ENCODE results near the gene BAZ2B.
"Not testable (repeated sequence)": the region's sequence is repeated elsewhere in the genome, so short reads cannot be mapped to it uniquely, and the experiment has no call there.

The BAZ2B gene

DNA sequence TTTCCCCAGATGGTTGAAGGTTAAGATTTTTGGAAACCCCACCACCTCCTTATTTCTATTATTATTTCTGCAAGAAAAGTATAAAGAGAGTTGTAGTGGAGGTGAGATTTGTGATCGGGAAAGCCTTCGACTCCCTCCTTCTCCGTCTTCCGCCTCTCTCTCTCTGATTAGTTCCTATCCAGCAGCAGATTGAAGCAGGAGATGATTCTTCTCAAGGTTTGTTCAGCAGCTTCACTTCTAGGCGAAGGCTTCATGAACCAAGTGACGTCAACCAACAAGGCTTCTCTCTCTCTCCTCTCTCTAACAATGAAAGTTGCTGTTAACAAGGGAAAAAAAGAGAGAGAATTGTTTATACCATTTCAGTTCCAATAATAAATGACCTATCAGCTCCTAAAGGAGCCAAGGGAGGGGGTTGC is at the start of gene BAZ2B:
TSS of gene BAZ2B (minus strand) at position 263 of the 416 bp plus-strand sequence. CDS start 137,829 bp downstream, outside the sequence.
- peak; percentile 30 for DNase-seq

DNA sequence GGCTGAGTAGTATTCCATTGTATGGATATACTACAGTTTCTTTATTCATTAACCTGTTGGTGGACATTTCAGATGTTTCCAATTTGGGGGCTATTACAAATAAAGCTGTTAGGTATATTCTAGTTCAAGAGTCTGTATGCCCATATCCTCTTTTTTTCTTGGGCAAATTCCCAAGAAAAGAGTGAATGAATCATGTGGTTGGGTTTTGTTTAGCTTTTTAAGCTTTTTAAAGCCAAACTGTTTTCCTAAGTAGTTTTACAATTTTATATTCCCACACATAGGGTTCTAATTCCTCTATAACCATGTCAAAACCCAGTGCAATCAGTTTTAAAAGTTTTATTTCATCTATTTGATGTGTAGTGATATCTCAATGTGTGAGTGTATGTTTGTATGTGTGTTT is 44.9 kb upstream of the BAZ2B start:
- no peak for DNase-seq

DNA sequence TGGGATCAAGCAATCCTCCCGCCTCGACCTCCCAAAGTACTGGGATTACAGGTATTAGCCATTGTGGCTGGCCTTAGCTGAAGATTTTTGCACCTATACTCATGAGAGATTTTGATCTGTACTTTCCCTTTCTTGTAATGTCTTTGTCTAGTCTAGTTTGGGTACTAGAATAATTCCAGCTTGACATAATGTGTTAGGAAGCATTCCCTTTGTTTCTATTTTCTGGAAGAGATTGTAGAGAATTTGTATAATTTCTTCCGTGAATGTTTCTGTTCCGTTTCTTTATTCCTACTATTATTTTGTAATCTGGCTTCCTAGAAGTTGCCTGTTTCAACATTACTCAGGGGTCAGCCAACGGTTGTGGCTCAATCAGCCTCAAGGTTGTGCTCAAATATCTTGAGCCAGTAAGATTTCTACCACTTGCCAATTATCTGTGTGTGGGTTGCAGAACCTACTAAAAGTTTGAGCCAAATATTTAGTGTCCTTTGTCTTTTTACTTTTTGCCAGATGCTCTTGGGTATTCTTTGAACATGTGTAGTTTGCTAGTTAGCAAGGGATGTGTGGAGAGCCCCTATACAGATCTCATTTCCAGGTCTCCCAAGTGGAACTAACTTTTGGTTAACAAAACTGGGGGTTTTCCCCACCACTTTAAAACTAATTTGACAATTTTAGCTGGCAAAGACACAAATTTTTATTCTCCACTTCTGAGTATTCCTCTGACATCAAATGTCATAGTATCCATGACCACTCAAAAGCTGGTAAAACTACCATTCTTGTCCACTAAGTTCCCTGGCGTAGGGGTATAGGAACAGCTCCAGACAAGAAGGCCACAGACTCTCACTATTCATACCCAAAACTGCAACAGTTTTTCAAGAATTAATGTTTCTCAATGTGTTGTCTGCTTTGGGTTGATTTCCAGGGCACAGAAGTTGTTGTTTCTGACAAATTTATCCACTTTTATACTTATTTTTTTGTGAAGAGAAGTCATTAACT is 42.8 kb upstream of the BAZ2B start:
- DNase-seq: no peak

- DNase-seq: no peak
These were observed 37.6 kb upstream of the BAZ2B start for GRCh38 chr2:159653962-159654361.

GRCh38 chr2:159651884-159652283 is 35.5 kb upstream of the BAZ2B start:
- DNase-seq: no peak

DNA sequence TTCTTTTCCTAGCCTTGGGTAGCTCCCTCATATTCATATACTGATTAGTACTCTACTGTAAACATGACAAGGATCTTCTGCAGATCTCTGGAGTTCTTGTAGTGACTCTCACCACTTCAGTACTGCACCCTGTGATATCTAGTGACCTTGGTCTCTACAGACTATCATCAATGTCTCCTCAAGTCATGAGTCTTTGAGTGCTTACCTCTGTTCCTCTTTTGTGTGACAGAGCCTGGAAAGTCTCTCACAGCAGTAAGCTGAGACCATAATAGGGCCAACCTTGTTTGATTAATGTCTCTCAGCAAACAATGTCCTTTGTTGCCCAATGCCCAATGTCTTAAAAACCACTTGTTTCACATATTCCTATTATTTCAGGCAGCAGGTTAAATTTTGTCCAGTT is 34.2 kb upstream of the BAZ2B start:
- DNase-seq: no peak

DNA sequence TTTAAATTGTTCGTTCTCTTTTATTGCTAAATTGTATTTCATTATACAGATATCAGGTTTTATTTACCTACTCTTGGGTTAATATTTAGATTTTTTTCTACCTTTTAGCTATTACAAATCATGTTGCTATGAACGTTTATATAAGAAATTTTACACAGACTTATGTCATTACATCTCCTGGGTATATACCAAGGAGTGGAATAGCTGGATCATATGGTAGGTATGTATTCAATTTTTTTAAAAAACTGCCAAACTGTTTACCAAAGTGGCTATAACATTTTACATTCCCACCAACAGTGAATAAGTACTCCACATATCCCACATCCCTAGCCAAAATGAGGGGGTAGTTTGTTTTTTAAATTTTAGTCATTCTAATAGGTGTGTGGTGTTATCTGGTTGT is 32.3 kb upstream of the BAZ2B start:
- DNase-seq: no peak

DNA sequence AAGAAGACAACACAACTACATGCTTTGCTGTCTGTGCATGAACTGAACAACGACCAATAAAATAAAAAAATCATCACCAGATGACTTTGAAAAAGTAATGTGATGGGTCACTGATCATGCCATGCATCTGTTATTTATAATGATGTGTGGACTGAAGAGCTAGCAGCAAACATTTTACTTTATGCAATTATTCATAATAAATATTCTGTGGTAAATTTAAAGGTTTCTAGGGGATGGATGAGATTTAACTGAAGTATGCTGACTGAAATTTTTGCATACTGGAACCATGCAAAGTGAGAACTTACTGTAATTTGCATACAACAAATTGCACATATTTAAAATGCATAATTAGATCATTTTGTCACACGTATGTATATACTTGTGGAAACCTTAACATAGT is 31.3 kb upstream of the BAZ2B start:
- DNase-seq: no peak

DNA sequence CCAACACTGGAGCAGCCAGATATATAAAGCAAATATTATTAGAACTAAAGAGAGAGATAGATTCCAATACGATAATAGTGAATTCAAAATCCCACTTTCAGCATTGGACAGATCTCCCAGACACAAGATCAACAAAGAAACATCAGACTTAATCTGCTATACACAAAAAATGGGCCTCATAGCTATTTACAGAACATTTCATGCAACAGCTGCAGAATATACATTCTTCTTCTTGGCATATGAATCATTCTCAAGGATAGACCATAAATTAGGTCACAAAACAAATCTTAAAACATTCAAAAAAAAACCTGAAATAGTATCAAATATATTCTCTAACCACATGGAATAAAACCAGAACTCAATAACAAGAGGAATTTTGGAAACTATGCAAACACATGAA is 23.8 kb upstream of the BAZ2B start:
- no peak for DNase-seq

- no peak for DNase-seq
These were observed 23.4 kb upstream of the BAZ2B start for GRCh38 chr2:159639712-159640111.

GRCh38 chr2:159639071-159639470 is 22.7 kb upstream of the BAZ2B start:
- no peak for DNase-seq

GRCh38 chr2:159637988-159638501 is 21.7 kb upstream of the BAZ2B start:
- no peak for DNase-seq

DNA sequence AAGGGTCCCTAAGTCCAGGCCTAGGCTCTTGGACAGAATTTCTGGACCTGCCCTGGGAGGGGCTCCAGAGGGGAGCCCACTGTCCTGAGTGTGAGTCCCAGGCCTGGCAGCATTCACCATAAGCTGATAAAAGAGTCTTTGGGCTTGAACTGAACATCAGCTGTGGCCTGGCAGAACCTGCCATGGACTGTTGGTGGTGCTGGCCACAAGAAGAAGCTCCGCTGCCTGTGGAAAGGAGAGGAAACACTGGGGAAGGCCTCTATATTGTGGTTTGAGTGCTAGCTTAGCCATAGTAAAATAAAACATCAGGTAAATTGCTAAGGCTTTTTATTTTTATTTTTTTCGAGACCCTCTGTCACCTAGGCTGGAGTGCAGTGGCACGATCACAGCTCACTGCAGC is 20.9 kb upstream of the BAZ2B start:
- DNase-seq: no peak

DNA sequence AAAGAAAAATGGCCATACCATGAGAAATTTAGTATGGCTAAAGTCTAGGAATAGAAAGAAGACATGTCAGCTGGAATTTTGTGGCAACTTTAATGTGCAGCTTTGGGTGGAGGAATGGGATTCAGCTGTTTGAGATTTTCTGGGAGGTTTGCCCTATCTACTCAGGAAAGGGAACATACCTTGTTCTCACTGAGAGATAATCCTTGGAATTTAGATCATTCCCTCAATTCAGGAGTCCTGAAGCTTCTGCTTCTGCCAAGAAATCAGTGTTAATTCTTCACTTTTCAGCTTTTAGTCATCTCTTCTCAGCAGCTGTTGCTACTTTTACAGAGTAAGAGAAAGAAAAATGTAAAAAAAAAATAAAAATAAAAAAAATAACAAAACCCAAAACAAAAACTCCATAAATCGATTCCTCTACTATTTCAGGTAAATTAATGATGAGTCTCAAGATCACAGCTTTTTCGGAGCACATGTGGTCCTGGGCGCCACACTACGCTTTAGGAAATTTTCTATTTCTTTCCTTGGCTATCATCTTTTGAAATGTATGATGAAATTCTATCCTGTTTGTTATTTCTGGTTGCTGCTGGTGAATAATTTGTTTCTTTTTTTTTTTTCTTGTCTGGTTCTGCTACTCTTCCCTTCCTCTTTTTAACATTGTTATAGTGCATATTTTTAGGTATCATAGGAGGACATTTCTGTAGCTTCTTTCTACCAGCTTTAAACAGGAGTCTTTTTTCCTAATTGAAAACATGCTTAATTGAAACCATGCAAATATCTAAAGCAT is 18.9 kb upstream of the BAZ2B start:
- DNase-seq: no peak

GRCh38 chr2:159633219-159633618 is 16.9 kb upstream of the BAZ2B start:
- no peak for DNase-seq

DNA sequence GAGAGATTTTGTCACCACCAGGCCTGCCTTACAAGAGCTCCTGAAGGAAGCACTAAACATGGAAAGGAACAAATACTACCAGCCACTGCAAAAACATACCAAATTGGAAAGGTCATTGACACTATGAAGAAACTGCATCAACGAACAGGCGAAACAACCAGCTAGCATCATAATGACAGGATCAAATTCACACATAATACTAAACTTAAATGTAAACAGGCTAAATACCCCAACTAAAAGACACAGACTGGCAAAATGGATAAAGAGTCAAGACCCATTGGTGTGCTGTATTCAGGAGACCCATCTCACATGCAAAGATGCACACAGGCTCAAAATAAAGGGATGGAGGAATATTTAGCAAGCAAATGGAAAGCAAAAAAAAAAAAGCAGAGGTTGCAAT is 9.3 kb upstream of the BAZ2B start:
- DNase-seq: not testable (repeated sequence)

DNA sequence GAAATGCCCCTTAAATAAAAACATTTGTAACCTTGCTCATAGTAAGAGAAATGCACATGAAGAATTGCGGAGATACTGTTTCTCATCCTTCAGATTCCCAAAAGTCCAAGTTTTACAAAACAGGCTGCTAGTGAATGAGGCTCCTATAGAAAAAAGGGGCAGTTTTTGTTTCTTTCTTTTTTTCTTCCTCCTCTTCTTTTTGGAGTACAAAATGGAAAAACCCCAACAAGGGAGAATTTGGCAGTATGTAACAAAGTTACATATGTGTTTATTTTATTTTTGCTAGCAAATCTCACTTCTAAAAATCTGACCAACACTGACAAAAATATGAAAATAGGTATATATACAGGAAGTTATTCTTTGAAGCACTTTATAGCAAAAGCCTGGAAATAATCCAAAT is 7.1 kb upstream of the BAZ2B start:
- no peak for DNase-seq

DNA sequence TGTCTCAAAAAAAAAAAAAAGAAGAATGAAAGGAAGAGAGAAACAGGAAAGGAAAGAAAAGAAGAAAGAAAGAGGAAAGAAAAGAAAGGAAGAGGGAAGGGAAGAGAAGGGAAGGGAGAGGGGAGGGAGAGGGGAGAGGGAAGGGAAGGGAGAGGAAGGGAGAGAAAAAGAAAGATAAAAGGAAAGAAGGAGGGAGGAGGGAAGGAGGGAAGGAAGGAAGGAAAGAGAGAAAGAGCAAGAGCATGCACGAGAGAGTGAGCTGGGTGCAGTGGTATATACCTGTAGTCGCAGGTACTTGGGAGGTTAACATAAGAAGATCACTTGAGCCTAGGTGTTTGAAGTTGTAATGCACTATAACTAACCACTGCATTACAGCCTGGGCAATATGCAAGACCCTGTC is 6.6 kb upstream of the BAZ2B start:
- DNase-seq: no peak

DNA sequence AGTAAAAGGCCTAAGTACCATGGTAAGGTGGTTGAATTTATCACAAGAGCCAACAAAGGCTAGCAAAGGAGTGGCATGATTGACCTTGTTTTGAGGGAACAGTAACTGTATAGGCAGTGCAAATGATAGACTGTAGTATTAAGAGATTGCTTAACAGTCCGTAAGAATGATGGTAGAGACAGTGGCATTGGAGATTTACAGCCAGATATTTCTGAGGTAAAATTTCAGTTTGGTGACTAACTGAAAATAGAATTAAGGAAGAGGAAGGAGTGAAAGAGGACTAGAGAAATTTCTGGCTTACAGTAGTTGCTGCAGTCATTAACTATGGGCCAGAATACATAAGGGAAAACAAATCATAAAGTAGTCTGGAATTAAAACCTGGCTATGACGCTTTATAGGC is 4.4 kb upstream of the BAZ2B start:
- no peak for DNase-seq

GRCh38 chr2:159617646-159618045 is 1.3 kb upstream of the BAZ2B start:
- DNase-seq: peak; percentile 47

GRCh38 chr2:159617100-159617499 is 752 bp upstream of the BAZ2B start:
- DNase-seq: no peak

DNA sequence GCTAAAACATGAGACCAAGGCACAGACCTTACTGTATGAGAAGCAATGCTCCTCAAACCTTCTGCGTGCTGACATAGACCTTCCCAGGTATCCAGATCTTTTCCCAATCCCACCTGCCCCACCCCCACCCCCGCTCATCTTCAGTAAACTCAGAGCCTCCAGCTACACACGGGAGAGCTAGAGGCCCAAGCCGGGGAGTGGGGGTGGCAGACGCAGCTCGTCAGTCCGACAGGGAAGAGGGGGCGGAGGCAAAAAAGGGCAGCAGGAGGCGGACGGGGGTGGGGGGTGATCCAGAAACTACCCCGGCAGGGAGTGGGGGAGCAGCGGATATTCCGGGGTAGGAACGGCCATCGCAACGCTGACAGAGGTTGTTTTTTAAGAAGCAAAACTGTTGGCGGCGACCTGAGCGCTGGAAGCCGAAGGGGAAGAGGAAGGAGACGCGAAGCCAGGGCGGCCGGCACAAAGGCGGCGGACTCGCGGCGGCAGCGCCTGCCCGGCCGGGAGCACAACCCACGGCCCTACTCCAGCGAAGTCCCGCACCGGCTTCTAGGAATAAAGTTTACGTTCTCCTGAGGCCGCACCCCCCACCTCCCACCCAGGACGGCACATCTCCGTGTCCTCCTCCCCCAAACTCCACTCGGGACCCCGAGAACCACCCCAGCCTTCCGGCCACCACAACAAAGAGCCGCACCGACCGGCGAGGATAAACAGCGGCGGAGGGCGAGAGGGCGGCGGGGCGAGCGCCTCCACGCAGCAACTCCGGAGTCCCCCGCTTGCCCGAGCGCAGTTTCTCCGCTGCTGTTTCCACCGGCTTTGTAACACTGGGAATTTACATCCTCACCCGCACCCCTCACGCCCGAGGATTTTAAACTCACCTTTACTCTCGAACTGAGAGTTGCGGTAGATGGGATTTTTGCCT is 722 bp downstream of the BAZ2B start:
- DNase-seq: peak; percentile 83
